GM21390 (cell line): ENCODE data around the gene IL34.

Source experiments
- ATAC-seq: cut with Tn5 transposase; IDR thresholded peaks from one replicate; pipeline ENCODE4 v1.9.1; 2021; ENCODE audit not compliant: unreplicated experiment

The IL34 gene

DNA sequence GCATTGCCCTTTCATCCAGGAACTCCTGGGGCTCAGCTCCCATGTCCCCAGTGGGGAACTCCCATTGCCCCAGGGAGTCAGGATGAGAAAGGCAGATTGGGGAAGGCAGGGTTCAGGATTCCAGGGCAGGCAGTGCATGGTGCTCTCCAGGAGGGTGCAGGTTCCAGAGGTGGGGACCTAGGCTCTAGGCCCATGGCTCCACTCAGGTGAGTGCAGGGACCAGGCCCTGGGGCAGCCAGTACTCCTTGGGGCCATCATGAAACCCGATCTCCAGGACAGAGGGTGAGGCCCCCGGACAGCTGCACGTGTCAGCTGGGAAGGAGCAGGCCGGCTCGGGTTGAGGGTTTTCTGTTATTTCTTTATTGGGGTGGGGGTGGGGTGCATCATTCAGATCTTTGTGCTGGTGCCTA, 40.7 kb downstream of the IL34 start:
- no peak for ATAC-seq

DNA sequence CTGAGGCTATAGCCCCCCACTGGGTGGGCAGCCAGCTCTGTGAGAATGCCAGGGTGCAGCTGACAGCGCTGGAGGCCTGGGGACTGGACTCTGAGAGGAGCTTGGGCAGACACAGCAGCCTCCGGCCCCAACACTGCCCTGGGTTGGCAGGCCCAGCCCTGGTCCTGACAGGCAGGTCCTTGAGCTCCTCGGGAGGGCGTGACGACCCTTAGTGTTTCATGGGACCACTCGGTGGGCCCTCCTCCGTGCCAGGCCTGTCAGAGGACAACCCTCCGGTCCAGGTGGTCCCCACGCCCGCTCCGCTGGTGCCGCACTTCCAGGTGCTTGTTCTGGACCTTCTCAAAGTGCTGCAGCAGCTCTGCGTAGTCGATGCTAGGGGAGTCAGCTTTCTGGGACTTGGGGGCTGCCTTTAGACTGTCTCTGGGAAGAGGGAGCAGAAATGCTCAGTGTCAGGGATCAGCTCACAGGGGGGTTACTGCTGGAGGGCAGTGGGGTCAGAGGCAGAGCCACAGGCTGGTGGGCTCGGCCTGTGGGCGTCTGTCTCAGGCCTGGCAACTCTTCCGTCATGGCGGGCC, 41.4 kb downstream of the IL34 start:
- ATAC-seq, result no peak

DNA sequence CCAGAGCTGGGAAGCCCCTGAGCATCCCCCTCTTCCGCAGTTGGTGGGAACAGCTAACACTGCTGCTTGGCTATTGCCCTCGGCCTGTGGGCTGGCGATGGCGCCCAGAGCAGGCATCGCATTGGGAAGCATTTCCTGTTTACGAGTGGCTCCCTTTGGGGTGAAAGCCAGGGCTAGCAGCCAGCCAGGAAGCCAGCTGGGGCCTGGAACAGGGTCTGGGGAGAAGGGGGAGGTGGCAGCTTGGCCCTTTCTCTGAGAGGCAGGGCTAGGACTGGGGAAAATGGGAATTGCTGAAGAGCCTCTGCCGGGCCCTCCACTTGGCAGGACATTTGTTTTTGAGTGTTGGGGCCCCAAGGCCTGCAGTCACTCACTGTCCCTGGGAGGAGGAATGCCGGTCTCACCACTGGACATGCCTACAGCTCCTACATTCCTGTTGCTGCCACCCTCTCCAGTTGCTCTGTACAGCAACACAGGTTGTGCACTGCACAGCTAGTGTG, 41.9 kb downstream of the IL34 start:
- no peak for ATAC-seq

DNA sequence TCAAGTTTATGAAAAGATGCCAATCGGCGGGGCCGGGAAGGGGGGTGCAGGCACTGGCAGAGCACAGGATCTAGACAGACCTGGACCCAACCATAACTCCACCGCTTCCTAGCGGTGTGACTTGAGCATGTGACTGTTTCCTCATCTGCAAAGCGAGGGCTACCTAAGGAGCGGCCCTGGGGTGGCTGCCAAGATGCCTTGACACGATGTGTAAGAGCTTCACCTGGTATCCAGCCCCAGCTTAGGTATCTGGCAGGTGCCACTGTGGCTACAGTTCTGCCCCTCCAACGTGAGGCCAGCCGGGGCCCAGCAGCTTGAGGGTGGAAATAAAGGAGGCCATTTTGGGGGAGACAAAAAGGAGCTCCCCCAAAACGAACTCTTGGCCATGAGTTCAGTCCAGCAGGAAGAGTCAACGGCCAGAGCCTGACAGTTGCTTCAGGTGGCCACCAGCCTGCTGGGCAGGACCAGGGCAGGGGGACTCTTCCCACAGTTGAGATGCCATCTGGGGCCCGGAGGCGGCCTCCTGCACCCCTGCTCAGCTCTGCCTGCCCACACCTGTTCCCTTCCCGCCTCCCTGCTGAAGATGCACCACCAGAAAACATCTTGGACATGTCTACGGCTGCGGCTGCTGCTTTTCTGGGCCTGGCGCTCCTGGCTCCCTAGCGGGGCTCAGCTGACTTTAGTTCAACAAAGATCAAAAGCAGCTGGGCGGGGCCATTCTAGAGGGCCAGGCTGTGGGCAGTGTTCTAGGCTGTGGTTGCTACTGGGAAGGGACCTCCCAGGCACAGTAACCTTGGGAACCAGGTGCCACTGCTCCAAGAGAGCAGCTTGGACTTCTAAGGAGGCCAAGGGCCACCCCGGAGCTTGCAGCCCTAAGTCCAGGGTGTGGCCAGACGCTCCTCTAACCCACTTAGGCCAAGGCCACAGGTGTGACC, 42.9 kb downstream of the IL34 start:
- no peak for ATAC-seq

DNA sequence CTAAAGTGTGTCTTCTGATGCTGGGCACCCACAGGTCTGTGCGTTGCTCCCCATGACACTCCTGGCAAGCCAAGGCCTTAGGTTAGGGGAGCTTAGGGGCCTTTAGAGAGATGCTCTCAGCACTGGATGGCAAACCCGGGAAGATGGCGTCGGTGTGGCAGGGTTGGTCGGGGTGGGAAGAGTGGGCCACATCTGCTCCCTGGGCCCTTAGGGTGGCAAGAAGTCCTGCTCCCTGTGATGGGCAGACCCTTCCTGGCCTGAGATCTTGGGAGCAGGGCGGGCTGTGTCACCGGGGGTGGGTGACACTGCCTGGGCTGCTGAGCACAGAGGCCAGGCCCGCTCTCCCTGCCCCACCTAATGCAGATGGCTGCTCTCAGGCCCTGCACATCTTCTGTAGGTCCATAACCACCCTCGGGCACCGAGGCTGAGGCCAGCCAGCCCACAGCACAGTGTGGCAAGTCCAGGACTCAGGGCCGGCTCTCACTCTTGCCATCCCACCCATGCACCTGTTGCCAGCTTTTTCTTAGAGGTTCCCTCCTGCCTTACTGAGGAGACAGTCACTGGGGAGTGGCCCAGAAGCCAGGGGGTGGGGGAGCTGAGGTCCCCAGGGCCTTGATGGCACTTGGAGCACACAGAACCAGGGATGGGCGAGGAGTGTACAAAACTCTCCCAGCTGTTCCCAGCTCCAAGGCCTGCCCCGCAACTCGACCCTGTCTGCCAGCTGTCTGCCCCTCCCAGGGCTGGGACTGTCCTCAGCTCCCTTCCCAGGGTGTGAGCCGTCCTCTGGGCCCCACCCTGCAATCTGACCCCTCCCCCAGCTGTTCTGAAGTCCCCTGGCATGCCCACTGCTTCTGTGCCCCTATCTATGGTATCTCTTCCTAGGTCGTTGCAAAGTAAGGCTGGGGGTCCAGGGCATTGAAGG, 43.9 kb downstream of the IL34 start:
- ATAC-seq, result no peak

DNA sequence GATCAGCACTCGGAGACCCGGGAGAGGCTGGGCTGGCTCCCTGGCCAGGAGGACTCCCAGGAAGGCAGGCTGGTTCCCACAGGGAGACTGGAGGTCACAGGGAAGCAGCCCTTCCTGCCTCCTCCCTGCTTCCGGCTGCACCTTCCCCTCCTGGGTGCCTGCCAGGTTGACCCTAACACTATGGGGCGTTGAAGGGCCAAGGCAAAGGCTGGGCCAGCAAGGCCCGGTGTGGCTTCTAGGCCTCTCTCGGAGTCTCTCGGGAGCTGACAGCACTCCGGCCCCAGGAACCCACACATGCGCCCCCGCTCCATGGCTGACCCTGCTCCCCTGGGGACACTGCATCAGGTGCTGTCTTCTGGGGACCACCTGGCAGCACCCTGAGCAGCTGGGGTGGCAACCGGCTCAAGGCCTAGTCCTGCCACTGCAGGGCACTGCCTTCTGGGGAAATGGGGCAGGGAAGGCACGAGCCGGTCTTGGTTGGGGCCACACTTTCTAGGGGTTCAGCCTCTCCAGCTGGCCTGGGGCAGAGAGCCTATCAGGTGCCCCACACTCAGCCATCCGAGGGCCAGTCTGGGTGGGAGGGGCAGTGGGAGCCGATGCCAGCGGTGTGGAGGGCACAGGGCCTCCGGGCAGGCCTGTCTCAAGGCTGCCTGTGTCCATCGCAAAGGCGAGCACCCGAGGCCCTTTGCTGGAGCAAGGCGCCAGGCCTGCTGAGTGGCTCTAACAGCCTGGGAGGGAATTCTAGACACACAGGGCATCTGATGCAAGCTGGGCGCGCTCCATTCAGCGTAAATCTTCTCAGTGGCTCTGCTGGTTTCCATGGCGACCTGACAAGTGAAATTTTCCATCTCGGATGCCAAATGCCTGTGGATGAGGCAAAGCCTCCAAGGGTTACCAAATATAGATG, 45.1 kb downstream of the IL34 start:
- ATAC-seq, result no peak

DNA sequence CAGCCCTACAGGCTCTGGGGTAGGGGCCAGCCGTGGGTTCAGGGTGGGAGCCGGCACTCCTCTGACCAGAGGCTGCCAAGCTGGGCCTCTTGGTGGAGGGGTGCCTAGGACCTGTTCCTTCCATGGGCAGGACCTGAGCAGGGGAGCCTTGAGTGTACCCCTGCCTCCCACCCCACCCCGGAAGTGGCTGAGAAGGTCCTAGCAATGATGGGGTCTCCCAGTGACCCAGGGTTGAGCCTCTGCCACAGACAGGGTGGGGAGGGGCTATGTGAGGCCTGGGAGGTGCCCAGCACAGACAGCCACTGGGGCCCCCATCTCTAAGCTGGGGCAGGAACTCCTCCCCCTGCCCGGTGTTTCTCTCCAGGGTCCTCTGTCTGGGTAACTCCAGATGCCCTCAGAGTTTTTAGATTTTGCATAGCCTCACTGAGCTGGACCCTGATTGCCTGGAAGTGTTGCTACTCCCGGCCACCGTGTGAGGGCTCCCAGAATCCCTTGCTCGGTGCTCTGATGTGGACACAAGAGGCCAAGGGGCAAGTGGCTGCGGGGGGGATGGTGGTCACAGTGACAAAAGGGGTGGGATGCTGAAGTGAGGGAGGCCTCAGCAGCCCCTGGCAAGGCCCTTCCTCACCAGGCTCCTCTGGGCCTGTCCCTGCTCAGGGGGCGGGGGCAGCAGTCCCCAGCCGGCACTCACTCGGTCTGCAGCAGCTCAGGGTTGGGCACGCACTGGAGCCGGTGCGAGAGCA, 45.9 kb downstream of the IL34 start:
- no peak for ATAC-seq

DNA sequence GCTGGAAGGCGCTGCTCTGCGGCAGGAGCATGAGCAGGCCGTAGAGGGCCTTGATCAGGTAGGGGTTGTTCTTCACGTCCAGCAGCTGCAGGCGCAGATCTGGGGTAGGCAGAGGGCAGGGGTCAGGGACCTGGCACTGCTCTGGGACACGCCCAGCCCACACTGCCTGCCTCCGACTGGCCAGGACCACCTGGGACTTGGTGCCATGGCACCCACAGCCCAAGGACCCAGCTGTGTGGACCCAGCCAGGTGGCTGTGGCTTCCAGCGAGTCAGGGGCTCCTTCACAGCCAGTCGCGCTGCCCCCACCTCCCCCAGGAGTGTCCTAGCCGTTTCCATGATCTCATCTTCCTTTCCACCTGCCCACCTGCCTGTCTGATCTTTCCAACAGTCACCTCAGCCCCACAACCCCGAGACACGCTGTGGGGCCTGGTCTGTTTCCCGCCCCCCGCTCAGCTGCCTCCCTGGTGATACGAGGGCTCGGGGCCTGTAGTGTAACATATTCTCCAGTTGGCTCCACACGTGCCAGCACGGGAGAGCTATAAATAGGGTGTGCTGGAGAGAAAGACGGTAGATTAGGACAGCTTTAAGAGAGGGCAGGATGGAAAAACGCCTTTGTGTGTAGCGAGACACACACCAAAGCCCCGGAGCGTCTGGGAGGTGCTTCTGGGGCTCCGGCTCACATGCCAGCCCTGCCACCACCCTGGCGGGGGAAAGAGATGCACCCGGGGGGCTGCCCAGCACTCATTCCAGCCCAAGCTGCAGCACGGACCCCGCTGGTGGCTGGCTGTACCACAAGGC, 46.7 kb downstream of the IL34 start:
- no peak for ATAC-seq

DNA sequence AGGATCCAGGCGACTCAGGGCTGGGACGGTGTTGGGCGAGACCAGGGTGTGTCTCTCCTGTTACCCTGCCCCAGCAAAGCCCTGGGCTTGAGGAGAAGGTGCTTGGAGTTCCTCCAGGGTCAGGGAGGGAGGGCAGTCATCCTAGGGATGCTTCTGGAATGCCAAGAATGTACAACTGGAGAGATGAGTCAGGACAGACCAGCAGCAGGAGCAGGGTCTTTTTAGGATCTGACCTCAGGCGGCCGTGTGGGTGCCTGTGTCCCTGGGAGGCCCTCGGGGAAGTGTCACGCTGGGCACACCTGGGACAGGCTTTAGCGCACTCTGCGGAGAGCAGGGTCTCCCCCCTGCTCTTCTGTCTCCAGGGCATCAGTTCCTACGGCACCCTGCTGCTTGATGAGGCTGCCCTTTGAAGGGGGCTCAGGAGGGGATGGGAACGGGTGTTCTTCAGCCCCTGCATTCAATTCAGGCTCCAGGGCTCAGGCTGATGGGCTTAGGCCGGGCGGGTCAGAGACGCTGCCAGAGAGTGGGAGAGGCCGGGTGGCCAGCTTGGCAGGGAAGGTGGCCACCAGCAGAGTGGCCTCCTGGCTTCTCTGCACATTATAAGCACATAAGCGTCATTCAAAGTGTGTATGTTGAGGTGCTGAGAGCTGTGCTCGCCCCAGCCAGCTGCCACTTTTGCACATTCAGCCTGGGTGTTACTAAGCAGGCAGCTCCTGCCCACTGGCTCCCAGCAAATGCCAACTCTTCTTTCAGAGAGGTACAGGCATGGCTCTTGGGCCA, 47.9 kb downstream of the IL34 start:
- ATAC-seq, result no peak

DNA sequence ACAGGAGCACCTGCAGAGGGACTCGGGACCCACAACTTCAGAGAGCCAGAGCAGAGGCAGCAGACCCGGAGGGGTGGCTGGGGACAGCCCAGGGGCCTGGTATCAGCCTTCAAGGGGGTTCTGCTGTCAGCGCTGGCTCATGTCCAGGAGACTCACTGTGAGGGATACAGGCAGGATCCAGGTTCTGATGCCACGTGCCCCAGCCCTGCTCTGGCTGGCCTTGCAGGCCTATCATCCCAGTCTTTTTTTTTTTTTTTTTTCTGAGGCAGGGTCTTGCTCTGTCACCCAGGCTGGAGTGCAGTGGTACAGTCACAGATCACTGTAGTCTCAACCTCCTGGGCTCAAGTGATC, 48.5 kb downstream of the IL34 start:
- ATAC-seq, result no peak

DNA sequence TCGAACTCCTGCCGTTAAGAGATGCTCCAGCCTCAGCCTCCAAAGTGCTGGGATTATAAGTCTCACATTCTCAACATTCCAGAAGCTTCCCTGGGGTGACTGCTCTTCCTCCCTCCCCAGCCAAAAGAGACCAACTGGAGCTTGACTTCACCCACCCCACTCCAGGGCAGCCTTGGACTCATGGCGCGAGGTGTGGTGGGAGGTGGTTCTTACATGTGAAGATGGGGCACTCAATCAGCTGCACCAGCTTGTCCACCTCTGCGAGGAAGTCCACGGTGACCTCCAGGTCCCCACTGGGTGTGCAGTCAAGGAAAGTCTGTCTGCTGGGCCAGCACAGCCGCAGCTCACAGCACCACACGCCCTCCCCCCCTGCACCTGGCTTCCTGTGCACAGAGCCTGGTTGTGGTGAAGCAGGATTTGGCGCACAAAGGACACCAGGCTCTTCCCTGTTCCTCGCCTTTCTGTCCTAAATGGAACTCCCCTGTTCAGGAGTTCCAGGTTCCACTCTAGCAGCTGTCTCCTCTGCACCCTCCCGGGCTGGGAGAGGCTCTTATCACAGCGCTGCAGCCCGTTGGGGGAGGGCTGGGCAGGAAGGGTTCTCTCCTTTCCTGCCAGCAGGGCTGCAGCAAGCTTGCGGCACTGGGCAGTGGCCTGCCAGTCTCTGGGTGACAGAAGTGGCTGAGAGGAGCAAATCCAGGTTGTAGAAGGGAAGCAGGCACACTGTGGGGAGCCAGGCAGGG, 49.1 kb downstream of the IL34 start:
- no peak for ATAC-seq

DNA sequence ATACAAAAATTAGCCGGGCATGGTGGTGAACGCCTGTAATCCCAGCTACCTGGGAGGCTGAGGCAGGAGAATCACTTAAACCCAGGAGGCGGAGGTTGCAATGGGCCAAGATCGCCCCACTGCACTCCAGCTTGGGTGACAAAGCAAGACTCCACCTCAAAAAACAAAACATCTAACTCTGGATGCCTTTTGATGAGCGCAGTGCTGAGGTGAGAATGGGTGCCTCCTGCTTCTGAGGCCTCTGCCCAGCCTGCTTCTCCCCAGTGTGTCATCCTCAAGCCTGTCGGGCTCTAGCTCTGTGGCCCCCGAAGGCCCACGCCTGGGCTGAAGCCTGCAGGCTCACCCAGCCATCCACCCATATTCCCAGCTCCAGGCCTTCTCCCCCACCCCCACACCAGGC, 50.0 kb downstream of the IL34 start:
- ATAC-seq, result no peak

DNA sequence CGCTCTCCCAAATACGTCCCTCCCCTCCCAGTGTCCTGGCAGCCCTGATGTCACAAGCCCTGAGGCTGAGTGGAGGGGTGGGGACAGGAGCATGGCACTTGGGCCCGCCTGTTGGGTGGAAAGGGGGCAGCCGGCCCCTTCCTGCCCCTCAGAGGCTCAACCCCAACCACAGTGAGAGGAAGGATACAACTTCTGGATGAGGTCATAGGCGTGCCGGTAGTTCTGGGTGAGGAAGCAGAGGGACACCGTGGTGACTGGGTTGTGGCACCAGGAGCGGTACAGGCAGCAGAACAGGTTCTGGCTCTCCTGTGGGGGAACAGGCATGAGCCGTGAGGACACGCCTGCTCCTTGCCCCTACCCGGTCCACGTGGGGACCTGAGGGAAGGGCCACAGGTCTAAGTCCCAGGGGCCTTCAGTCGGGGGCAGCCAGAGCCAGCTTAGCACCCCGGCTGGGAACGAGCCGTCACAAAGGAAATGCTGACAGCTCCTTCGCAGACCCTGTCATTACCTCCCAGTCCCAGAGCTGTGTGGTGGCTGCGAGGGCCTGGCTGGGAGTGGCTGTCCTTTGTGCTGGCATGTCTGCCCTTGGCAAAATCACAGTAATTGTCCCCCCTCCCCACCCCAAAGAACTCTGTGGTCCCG, 50.7 kb downstream of the IL34 start:
- no peak for ATAC-seq

DNA sequence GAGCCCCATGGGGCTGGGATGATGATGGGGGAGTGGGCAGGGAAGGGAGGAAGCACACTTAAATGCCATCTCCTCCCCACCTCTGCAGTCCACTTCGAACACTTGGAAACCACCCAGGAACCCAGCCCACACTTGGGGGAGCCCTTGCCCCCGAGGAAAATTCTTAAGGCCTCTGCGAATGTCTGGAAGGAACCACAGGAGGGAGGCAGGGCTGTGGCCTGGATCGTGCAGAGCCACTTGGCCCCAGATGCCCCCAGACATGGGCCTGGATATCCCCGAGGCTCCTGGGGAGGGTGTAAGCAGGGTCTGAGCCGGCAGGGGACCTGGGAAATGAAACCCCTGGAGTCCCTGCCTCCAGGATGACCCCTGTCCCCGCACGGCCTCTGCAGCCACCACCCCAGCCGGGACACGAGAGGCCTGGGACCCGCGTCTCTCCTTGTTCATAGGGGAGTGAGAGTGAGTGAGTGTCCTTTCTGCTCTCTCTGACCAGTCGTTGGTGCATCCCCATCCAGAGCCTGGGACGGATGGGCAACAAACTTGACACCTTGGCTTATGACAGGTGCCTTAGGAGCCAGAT, 51.3 kb downstream of the IL34 start:
- no peak for ATAC-seq

DNA sequence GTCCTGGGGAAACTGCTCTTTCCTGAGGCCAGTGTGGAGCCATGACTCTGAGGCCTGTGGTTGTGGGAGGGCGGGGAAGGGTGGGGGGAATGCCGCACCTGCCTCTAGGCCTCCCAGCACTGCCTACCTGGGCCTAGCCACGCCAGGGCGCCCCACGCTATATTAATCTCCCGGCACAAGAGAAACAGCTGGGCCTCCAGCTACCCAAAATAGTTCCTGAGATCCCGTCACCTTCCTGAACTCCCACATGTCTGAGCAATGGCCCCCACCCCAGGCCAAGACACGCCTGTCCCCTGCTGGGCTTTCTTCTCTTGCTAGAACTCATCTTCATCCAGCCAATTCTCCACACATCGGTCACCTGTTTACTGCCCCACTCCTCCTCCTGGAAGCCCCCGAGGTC, 52.5 kb downstream of the IL34 start:
- ATAC-seq, result no peak

DNA sequence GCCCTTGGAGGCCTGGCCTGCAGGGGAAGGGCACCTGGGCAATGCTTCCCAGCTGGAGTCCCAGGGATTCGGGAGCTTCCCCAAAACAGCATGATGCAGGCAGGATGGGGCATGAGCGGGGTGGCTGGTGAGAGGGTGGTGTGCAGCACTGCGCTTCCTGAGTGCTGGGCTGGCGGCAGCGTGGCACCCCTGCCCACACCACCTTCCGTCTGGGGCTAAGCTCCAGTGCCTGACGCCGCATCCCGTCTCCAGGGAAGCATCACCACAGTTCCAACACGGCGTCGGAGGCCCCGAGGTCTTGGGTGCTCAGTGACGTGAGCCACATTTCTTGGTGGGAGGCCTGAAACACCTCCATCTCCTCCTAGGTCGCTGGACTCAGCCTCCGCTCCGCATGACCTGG, 53.3 kb downstream of the IL34 start:
- no peak for ATAC-seq
